Skeletal muscle tissue (tissue), 4 donors: ENCODE results near the gene ADAMTS9. TPM values are rescaled to one million over a fixed set of nuclear protein-coding genes. Genes with fewer than 3 reads are reported as not detected.
A peak's percentile ranks its signal among the peaks of the same experiment; 100 is the strongest.

ENCODE experiments used
- H3K27ac ChIP-seq: one replicate; pipeline ENCODE4 v1.7.0; 2013; ENCODE audit warnings: mild to moderate bottlenecking, low read depth, low read length, inconsistent platforms
- H3K27me3 ChIP-seq, 3 donors: one replicate each; pipeline ENCODE4 v1.7.0; 2013; ENCODE audit warnings: low read length in 3 of 3; ENCODE audit not compliant: control insufficient read depth in 3 of 3, insufficient read depth in 3 of 3
- H3K36me3 ChIP-seq, 3 donors: one replicate each; pipeline ENCODE4 v1.7.0; 2013; ENCODE audit warnings: low read length in 3 of 3; ENCODE audit not compliant: control insufficient read depth in 3 of 3, insufficient read depth in 3 of 3
- H3K4me1 ChIP-seq, 3 donors: one replicate each; pipeline ENCODE4 v1.7.0; 2013; ENCODE audit warnings: low read length in 3 of 3, mild to moderate bottlenecking in 3 of 3; ENCODE audit not compliant: control insufficient read depth in 3 of 3, insufficient read depth in 3 of 3
- H3K4me3 ChIP-seq, 3 donors: one replicate each; pipeline ENCODE4 v1.7.0; 2013; ENCODE audit warnings: low read length in 3 of 3
- H3K9ac ChIP-seq, 3 donors: one replicate each; pipeline ENCODE4 v1.7.0; 2013; ENCODE audit warnings: low read length in 3 of 3, mild to moderate bottlenecking in 3 of 3, moderate library complexity in 2 of 3, low read depth in 1 of 3
- H3K9me3 ChIP-seq, 3 donors: one replicate each; pipeline ENCODE4 v1.7.0; 2013; ENCODE audit warnings: low read length in 3 of 3; ENCODE audit not compliant: control insufficient read depth in 3 of 3
- total RNA-seq: library from RNA; depleted of rRNA; stranded (reverse); fragments of >200 nt; gene quantifications from one replicate; pipeline ENCODE4 v1.2.3, GENCODE V29; 2014
- donor health status: Osteomylitis.

The ADAMTS9 gene
- total RNA-seq, 1 donor from 2014 or later = 106 TPM

DNA sequence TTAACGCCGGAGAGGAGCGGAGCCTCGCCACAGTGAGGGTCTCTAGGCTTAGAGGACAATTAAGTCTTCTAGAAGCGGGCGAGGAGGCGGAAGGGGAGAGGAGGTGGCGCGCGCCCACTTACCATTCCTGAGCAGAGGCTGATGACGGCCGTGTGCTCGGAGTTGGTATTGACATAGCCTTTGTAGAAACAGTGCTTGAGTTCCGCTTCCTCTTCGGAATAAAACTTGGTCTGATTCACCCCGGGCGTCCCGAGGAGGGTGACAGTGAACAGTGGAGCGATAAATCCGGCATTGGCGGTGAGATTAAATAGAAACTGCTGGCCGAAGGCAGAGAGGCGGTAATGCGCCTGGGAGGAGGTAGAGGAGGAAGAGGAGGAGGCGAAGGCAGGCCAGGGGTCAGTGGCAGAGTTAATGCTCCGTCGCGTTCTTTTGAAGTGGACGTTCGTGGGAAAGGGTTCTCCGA, 1.3 kb downstream of the ADAMTS9 start:
- no peaks in the 10 kb centered on the region for H3K9me3 ChIP-seq
- no peaks in the 10 kb centered on the region for H3K36me3 ChIP-seq
- H3K27me3 ChIP-seq = no peaks in the 10 kb centered on the region
- H3K9ac ChIP-seq = peak overlapping the region; percentile 96 to 98 (median 98)
- peak overlapping the region; percentile 94 to 98 (median 95) for H3K4me3 ChIP-seq
- peaks cover 10 to 19% (median 12%) of the 10 kb centered on the region in 3 donors for H3K4me1 ChIP-seq
- H3K27ac ChIP-seq = peak overlapping the region; percentile 96

DNA sequence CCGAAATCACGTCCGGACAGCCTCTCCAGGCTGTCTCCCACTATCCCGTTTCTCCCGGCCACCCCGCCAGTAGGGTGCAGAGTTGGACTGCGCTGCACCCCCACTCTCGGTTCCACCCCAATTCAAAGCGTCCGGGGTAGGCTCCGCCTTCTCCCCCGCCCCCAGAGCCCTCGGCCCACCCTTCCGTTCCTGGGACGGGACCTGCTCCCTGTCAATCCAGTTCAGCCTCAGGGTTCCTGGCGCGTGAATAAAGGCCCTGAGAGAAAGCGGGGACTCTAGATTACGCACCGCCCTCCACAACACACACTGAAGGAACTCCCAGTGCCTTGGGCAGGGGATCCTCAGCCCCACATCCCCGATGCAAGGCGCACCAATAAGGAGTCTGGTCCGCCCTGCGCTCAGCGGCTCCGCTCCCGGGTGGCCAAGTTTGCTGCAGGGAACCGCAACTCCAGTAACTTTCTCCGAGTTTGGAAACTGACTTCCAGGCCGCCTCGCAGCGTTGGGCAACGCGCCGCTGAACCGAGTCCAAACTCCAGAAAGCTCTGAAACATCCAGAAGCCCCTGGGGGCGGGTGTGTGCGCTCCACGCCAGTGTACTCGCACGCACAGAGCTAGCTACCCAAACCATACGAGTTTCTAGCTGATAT, 1.9 kb downstream of the ADAMTS9 start:
- H3K4me1 ChIP-seq = peaks cover 10 to 16% (median 12%) of the 10 kb centered on the region in 3 donors
- H3K4me3 ChIP-seq = peak overlapping the region; percentile 94 to 98 (median 95)
- no peaks in the 10 kb centered on the region for H3K27me3 ChIP-seq
- H3K36me3 ChIP-seq = peaks cover 1% of the 10 kb centered on the region in 3 donors
- peak overlapping the region; percentile 96 to 98 (median 98) for H3K9ac ChIP-seq
- H3K27ac ChIP-seq = peak overlapping the region; percentile 96
- H3K9me3 ChIP-seq = no peaks in the 10 kb centered on the region

DNA sequence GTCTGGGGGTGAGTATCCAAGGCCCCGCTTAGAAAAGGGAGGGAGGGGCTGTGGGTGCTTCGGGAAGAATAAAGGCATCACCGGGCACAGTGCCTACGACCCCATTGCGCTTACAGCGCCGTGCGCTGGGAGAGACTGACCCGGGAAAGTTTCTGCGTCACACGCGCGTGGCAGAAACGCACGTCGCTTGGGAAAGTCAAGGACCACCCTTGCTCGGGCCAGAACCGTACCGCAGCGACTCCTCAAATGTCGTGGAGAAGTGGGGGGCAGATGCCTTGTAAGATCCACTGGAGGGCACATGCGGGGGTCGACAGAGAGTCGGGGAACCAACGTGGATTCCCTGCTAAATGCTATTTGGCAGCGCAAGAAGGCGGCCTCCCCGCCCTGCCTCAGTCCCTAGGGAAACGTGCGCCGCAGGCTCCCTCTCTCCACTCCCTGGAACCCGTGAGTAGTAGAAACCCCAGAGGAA, 2.4 kb downstream of the ADAMTS9 start:
- Histone ChIP-seq H3K4me1 (peaks cover 10 to 15% (median 12%) of the 10 kb centered on the region in 3 donors), H3K4me3 (peak overlapping the region; percentile 94 to 98 (median 95)), H3K27me3 (no peaks in the 10 kb centered on the region), H3K36me3 (peaks cover 4 to 7% (median 4%) of the 10 kb centered on the region in 3 donors), H3K9ac (peak overlapping the region; percentile 96 to 98 (median 98)), H3K9me3 (no peaks in the 10 kb centered on the region), H3K27ac (peak overlapping the region; percentile 96)

DNA sequence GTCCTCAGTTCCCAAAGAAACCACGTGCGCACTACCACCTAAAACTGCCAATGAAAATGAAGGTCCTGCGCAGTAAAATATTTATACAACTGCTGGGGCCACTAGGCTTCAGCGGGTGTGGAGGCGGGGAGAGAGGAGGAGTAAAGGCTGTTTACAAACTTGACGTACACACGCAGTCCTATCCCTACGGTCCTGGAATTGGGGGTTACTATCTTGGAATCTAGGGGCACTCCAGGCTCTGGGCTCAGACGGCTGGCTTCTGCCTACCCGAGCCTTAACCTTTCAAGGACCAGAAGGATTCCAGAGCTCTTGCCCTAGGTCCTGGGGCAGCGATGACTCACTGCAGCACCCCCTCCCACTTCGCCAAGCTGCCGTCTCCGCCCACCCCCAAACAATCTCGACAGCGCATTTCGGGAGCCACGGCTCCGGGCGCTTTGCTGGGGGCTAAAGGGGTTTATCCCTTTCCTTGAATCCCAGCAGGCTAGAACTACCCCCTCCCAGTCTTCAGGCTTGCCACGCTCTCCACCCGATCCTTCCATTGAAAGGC, 3.0 kb downstream of the ADAMTS9 start:
- peak overlapping the region; percentile 96 for H3K27ac ChIP-seq
- H3K9ac ChIP-seq = peak overlapping the region; percentile 96 to 98 (median 98)
- H3K27me3 ChIP-seq = no peaks in the 10 kb centered on the region
- H3K4me1 ChIP-seq = peaks cover 10 to 15% (median 12%) of the 10 kb centered on the region in 3 donors
- peak overlapping the region; percentile 94 to 98 (median 95) for H3K4me3 ChIP-seq
- no peaks in the 10 kb centered on the region for H3K9me3 ChIP-seq
- peaks cover 4 to 8% (median 5%) of the 10 kb centered on the region in 3 donors for H3K36me3 ChIP-seq

DNA sequence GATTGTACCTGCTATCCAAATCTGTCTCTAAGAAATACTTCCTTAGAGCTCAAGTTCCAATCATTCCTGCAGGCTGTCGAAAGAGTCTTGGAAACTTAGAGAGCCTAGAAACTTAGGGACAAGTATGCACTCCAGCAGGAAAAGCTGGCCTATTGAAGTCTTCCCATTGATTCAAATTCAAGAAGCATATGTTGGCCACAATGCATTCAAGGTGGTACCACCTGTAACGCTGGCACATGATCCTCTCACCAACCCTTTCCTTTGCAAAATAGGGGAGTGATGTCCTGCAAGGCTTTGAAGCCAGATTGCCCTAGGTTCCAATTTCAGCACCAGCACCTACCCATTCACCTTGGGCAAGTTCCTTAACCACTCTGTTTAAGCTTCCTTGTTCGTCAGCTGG, 6.0 kb downstream of the ADAMTS9 start:
- Histone ChIP-seq H3K4me3 (no peak overlapping the region), H3K9ac (no peak overlapping the region), H3K36me3 (peaks cover 4 to 17% (median 8%) of the 10 kb centered on the region in 3 donors), H3K27ac (no peak overlapping the region), H3K27me3 (no peaks in the 10 kb centered on the region), H3K9me3 (no peaks in the 10 kb centered on the region), H3K4me1 (peaks cover 7 to 19% (median 15%) of the 10 kb centered on the region in 3 donors)

DNA sequence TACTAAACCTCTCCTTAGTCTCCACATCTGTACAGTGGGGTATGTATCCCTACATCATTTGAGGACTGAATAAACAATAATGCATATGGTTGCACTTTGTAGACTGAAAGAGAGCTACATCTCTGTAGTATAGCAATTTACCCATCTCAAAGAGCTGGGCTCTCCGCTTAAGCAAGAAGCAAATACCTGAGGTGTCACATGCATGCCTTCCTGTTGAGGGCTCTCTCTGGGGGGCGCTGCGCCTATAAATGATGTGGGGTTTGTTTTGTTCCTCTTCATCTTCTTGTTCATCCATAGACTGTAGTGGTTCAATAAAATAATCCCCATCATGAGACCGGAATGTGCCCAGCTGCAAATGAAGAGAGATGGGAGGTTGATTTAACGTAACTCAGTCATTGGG, 6.8 kb downstream of the ADAMTS9 start:
- Histone ChIP-seq H3K4me3 (no peak overlapping the region), H3K9me3 (no peaks in the 10 kb centered on the region), H3K9ac (no peak overlapping the region), H3K27ac (no peak overlapping the region), H3K4me1 (peaks cover 7 to 19% (median 18%) of the 10 kb centered on the region in 3 donors), H3K27me3 (no peaks in the 10 kb centered on the region), H3K36me3 (peaks cover 4 to 17% (median 8%) of the 10 kb centered on the region in 3 donors)

DNA sequence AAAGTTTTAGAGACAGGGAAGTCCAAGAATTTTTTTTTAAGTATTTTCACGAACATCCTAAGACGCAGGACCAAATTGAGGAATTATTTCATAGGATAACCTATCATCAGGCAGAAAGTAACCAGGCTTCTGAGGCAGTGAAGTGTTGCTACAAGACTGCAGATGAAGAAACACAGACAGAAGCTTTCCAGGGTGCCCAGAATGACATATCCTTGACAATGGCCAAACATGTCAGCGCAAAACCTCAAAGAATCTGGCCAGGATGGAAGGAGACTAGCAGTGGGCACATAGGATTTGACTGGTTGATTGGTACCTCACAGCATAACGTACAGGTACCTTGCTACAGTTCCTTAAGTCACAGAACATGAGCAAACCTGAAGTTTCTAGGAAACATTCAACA, 7.5 kb downstream of the ADAMTS9 start:
- peaks cover 7 to 18% (median 12%) of the 10 kb centered on the region in 3 donors for H3K4me1 ChIP-seq
- peaks cover 4 to 17% (median 8%) of the 10 kb centered on the region in 3 donors for H3K36me3 ChIP-seq

DNA sequence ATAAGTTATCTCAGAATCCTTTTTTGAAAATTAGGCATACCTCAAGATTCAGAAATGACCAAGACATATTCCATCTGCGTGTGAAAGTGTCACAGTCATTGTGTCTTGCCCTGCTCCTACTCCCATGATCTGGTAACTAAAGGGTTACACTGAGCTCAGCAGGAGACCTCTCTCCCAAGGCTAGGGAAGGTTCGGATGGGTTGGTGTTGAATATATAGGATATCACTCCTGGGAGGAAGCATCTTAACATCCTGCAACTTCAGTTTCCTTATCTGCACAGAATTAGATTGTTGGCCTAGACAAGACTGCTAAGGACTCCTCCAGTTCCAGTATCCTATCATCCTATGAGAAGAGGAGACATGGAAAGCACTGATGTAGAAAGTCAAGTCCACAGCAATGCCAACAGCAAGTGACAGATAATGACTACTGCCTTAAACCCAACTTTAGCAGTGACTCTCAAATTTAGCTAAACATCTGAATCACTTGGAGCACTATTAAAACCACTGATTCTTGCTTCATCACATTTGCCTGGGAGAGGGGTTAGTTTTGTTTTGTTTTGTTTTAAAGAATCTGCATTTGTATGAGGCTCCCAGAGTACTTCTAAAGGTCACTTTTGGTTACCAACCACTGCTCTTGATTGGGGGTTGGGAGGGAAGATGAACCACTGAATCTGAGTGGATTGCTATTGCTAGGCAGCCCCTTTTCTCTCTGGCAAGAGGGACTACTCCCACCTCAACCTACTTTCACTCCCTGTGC, 9.7 kb downstream of the ADAMTS9 start:
- no peak overlapping the region for H3K27ac ChIP-seq
- H3K9ac ChIP-seq = no peak overlapping the region
- no peaks in the 10 kb centered on the region for H3K27me3 ChIP-seq
- H3K36me3 ChIP-seq = peaks cover 4 to 17% (median 8%) of the 10 kb centered on the region in 3 donors
- no peaks in the 10 kb centered on the region for H3K9me3 ChIP-seq
- peaks cover 0 to 11% (median 6%) of the 10 kb centered on the region in 3 donors for H3K4me1 ChIP-seq
- no peak overlapping the region for H3K4me3 ChIP-seq

More for the DNA sequence above, 7.5 kb downstream of the ADAMTS9 start:
- H3K27me3 ChIP-seq = no peaks in the 10 kb centered on the region
- H3K27ac ChIP-seq = no peak overlapping the region
- no peak overlapping the region for H3K9ac ChIP-seq
- H3K4me3 ChIP-seq = no peak overlapping the region
- no peaks in the 10 kb centered on the region for H3K9me3 ChIP-seq

DNA sequence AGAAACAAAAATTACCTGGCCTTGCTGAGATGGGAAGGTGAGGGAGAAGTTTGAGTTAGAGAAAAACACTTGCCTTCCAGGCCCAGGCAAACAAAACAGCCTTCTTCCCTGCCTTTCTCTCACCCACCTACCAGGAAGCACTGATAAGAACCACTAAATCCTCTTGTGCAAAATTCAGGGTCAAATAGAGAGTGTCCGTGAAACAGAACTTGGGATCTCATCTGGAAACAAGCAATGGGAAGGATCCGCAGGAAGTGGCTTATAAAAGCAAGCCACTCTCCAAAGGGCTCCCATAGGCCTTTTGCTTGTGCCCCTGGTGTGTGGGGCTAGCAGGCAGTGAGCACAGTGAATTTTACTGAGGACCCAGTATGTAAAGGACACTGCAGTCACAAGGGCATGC, 11.0 kb downstream of the ADAMTS9 start:
- Histone ChIP-seq H3K9me3 (no peaks in the 10 kb centered on the region), H3K4me3 (no peak overlapping the region), H3K27ac (no peak overlapping the region), H3K36me3 (peaks cover 4 to 17% (median 9%) of the 10 kb centered on the region in 3 donors), H3K4me1 (peaks cover 0 to 11% (median 6%) of the 10 kb centered on the region in 3 donors), H3K9ac (no peak overlapping the region), H3K27me3 (no peaks in the 10 kb centered on the region)
